CD4-positive, alpha-beta T cell treated with Interleukin-6 for 4 hours (primary cell): ENCODE results near the gene PDE4C.

Source experiments
- DNase-seq: peaks from one replicate; pipeline ENCODE4 v3.0.0-alpha.2; 2020; ENCODE audit warnings: mixed read lengths

PDE4C gene

GRCh38 chr19:18196511-18196845 lies 29.8 kb downstream of the PDE4C start:
- DNase-seq = no peak

- DNase-seq = peak; percentile 51
Measured at GRCh38 chr19:18194554-18195238, 31.5 kb downstream of the PDE4C start.

GRCh38 chr19:18194181-18194530 lies 32.1 kb downstream of the PDE4C start:
- no peak for DNase-seq

- no peak for DNase-seq
Measured at GRCh38 chr19:18193388-18194180, 32.7 kb downstream of the PDE4C start.

GRCh38 chr19:18192673-18193387 lies 33.4 kb downstream of the PDE4C start, which contains the start of gene MPV17L2:
Gene MPV17L2 (plus strand): TSS chr19:18193218. CDS start chr19:18193282, 64 bp downstream.
- peak; percentile 99 for DNase-seq

GRCh38 chr19:18191640-18192062 lies 34.6 kb downstream of the PDE4C start:
- no peak for DNase-seq

- DNase-seq = no peak
Measured at GRCh38 chr19:18190278-18190677, 36.0 kb downstream of the PDE4C start.

GRCh38 chr19:18185538-18185937 lies 40.7 kb downstream of the PDE4C start:
- no peak for DNase-seq

- no peak for DNase-seq
Measured at GRCh38 chr19:18183529-18183928, 42.7 kb downstream of the PDE4C start.

GRCh38 chr19:18179957-18180356 lies 46.3 kb downstream of the PDE4C start:
- no peak for DNase-seq

- no peak for DNase-seq
Measured at GRCh38 chr19:18176367-18177310, 49.6 kb downstream of the PDE4C start.

- DNase-seq = no peak
Measured at GRCh38 chr19:18174983-18175382, 51.3 kb downstream of the PDE4C start.
